CD4-positive, alpha-beta T cell treated with Interleukin-2 at 100 ng/mL for 4 hours (primary cell): ENCODE results near the gene PDE1C.

Experiments used
- DNase-seq: peaks from one replicate; pipeline ENCODE4 v3.0.0-alpha.2; 2020; ENCODE audit warnings: low spot score

The PDE1C gene

DNA sequence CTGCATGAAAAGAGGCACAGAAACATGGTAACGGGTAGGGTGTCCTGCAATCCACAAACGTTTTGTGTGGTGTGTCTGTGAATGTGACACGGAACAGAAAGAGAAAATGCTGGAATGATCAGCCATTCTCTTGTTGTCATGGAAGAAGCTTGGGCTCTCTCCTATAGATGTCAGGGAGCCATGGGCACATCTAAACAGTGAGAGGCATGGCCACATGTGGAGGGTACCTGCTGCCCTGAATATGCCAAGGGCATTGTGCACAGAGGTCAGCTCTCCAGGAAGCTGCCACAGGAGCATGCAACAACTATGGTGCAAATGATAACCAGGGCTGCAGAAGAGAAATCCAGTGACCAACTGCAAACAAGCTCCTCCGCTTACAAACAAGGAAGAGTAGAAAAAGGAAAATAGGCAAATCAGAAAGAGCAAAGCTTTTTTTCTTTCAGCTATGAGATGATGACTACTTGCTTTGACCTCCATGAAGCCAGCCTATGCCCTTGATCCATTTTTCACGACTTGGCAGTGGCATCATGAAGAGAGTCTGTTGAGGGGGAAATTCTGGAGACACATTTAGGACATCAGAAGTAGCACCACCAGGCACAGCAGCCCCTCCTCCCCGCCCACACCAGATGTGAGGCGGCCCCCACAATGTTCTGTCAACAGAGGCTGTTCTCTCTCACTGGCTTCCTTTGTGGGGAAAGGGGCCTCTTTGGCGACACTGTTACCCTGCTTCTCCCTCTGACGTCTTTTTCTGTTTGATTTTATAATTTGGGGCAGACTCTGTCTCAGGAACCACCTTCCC is 4.8 kb upstream of the PDE1C start:
- no peak for DNase-seq

DNA sequence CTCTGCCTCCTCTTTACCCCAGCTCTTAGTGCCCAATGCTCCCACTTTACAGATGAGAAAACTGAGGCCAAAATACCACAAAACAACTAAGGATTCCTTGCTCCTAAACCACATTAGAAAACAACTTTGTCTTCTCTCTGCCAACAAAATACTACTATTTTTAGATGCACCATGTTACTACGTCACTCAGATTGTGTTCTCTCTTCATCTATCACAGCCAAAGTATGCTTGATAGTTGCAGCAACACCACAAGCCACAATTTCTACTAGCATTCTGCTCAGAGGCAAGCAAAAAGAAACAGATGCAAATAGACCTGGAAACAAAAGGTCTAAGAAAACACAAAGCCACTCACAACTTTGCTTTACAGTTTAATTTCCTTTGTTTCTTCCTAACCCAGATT is 3.3 kb upstream of the PDE1C start:
- no peak for DNase-seq

- DNase-seq: no peak
Measured at GRCh38 chr7:32072397-32072796, 2.2 kb upstream of the PDE1C start.

GRCh38 chr7:32071466-32072091 is 1.4 kb upstream of the PDE1C start:
- no peak for DNase-seq

DNA sequence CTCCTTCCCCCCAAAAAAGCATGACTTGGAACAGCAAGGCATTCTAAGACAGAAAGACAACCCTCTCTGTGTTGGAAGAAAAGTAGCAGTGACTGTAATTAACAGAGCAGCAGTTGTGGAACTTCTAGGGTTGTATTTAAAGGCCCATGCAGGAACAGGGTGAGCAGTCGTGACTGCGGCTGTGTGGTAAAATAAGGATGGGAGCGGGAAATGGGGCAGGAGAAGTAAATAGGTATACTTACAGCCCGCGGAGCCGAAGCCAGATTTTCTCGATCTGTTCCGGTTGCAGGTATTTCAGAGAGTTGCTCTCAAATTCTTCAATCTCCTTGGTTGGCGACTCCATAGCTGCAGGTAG is 179 bp downstream of the PDE1C start:
- no peak for DNase-seq

- DNase-seq: no peak
Measured at GRCh38 chr7:32069116-32069650, 1.0 kb downstream of the PDE1C start.

- DNase-seq: no peak
Measured at GRCh38 chr7:32068411-32069101, 1.7 kb downstream of the PDE1C start.

DNA sequence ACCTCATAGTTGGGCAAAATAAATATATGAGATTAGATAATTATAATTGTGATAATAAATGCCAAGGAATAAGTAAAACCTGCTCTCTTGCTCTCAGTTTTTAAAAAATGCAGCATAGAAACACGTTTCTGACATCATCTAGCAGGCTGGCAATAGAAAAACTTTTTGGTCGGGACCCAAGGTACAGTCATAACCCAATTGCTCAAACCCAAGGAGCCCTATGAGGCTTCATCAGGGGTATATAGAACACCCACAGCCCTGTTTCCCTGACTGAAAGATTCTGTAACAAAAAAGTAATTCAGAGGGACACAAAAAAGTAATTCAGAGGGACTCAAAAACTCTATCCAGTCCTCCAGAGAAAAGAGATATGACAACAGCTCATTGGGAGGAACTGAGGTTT is 3.8 kb downstream of the PDE1C start:
- DNase-seq: no peak

DNA sequence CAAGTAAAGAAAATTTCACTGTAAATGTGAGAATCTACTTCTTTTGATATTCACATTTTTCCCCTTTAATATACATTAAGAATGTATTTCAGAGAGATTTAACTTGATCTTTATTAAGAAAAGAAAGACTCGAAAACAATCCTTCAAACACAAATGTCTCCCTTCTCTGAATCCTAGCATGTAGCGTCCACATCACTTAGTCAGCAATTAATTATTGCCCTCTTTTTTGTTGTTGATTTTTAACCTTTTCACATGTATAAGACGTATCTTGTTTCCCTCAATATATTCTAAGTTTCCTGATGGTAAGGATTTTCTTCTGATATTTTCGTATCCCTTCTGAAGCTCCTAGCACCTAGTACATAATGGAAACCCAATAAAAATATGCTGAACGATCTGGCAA is 6.6 kb downstream of the PDE1C start:
- DNase-seq: no peak

- no peak for DNase-seq
Measured at GRCh38 chr7:32062150-32062549, 8.1 kb downstream of the PDE1C start.

- no peak for DNase-seq
Measured at GRCh38 chr7:32061346-32061745, 8.9 kb downstream of the PDE1C start.

- no peak for DNase-seq
Measured at GRCh38 chr7:32059289-32060011, 10.8 kb downstream of the PDE1C start.

- no peak for DNase-seq
Measured at GRCh38 chr7:32058002-32058401, 12.2 kb downstream of the PDE1C start.

DNA sequence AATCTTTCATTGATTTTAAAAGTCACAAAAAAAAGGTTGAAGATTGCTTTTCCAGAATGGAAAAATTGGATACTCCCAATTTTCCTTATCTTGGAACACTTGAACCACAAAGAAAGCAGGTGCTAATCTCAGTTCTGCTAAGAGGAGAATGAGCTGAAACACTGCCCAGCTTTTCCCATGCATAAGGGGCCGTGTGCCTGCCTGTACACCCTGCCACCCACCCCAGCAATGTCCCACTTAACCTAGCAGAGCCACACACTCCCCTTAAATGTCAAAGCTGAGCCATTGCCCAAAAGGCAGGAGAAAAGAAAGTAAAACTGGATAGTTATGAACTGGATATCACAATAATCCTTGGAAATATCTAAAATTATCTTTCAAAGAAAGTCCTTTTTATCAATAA is 13.4 kb downstream of the PDE1C start:
- no peak for DNase-seq

- no peak for DNase-seq
Measured at GRCh38 chr7:32053204-32053603, 17.0 kb downstream of the PDE1C start.

DNA sequence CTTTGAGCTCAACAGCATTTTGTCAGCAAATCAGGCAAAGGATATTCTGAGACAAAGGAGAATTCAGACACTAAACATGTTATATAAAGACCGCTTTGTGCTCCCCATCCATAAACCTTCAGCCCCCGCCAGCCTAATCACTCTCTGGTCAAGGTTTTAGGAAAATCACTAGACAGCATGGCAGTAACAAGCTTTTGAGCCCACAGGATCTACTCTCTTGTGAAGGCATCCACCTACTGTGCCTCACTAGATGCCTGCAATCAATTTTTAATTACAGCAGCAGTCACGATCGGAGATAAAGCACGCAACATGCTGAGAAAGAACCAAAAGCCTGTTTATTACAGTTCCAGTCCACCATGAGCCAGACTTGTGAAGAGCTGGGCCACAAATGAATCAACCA is 19.1 kb downstream of the PDE1C start:
- no peak for DNase-seq

DNA sequence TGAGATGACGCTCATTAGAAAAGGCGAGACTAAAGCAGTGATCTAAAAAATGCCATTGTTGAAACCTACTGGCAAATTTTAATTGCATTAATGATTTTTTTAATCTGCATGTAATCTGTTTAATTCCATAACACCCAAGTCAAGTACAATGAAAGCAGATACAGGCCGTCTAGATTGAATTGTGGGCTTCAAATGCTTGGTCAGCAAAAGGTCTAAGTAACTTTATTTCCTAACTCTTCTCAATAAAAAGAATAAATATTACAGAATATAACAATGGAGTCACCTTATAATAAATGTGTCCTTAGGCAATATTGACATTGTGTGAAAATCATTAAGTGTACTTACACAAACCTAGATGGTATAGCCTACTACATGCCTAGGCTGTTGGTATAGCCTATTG is 20.6 kb downstream of the PDE1C start:
- DNase-seq: no peak

DNA sequence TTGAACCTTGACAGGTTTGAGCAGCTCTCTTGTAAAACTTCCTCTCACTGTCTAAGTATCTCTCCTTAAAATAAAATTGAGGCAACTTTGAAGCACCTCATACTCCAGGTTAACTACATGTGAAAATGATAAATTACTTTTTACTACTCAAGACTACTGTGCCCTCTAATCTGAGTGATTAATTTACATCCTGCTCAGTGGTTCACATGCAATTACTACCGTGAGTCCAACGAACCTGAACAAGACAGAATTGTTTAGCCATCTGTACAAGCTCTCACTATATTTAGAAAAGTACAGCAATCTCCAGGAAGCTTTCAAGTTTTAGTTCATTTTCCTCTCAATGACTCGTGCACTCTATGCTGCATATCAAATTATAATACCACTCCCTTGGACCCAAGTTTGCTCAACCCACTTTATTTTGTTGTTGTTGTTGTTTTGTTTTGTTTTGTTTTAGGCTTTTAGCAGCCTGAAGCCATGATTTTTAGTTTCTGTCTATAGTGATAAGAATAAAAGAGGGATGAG is 21.2 kb downstream of the PDE1C start:
- no peak for DNase-seq

DNA sequence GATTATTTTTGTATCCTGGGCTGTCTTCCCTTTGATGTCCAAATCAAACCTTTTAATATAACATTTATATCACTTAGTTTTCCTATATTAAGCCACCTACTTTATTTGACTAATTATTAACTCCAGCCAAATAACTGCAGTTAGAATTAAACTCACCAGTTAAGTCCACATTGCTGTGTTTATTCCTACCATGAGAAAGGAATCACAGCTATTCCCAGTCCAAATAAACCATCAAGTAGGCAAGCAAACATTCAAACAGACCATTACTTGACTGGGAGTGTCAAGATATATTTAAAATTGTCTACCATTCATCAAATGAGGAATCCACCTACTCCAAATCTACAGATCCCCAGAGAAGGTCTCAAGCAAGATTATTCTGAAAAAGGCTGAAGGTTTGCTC is 22.4 kb downstream of the PDE1C start:
- DNase-seq: no peak

DNA sequence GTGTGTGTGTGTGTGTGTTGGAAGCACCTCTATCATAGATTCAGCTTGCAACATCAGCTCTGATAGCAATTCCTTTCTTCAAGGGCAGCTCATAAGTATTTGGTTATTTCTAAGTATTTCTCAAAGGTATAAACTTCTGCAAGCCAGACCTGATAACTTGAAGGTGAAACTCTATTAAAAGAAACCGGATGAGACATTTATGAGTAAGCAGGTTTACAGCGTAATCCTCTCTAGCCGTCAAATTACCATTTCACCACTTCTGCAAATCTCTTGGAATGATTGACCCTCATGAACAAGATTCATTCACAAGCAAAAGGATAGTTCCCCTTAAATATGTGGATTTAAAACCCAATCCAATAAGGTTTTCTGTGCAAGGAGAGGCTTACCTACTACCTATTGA is 23.1 kb downstream of the PDE1C start:
- no peak for DNase-seq

GRCh38 chr7:32045228-32045627 is 25.0 kb downstream of the PDE1C start:
- DNase-seq: no peak

GRCh38 chr7:32044739-32045138 is 25.5 kb downstream of the PDE1C start:
- no peak for DNase-seq
